K562 (cell line): ENCODE measurements around the gene ARSI.

Experiments
- CEBPB ChIP-seq: fragments of 450-650 bp; IDR thresholded peaks from 2 replicates; pipeline ENCODE4 v1.6.1; 2016; ENCODE audit warnings: missing genetic modification characterization, missing compliant biosample characterization
- CTCF ChIP-seq, 3 experiments: IDR thresholded peaks in 2 of 3; conservative IDR thresholded peaks in 1 of 3; 2 replicates each; pipeline ENCODE4 v1.5.1; 2011 to 2012; ENCODE audit warnings: low read length in 3 of 3, mild to moderate bottlenecking in 3 of 3, control low read depth in 2 of 3, improper control_type of control experiment in 1 of 3, inconsistent platforms in 1 of 3, low read depth in 1 of 3, mixed read lengths in 1 of 3, moderate library complexity in 1 of 3; ENCODE audit not compliant: insufficient read depth in 2 of 3
- EWSR1 ChIP-seq: fragments of 450-650 bp; IDR thresholded peaks from 2 replicates; pipeline ENCODE4 v1.6.1; 2018; ENCODE audit warnings: borderline replicate concordance, mild to moderate bottlenecking, low read depth, moderate library complexity; ENCODE audit not compliant: partially characterized antibody
- EZH2 ChIP-seq: IDR thresholded peaks from 2 replicates; pipeline ENCODE4 v1.6.1; 2012; ENCODE audit warnings: low read depth, mild to moderate bottlenecking, inconsistent platforms, low read length, borderline replicate concordance
- HEY1 ChIP-seq: fragments of 250-450 bp; sonication (Bioruptor Pico); IDR thresholded peaks from 2 replicates; pipeline ENCODE4 v1.5.0; 2020; ENCODE audit warnings: mild to moderate bottlenecking, moderate library complexity, borderline replicate concordance
- HNRNPK ChIP-seq: fragments of 200-400 bp; formaldehyde crosslinking; IDR thresholded peaks from one replicate; pipeline ENCODE4 v1.6.1; 2018; ENCODE audit warnings: mild to moderate bottlenecking, low read depth, low read length; ENCODE audit not compliant: poor library complexity, severe bottlenecking
- MYNN ChIP-seq, 2 experiments: sonication (generic); formaldehyde crosslinking in 1 of 2; IDR thresholded peaks; 2 replicates each; pipeline versions ENCODE4 v1.5.0 to v1.6.1; 2016 to 2020; ENCODE audit warnings: antibody characterized with exemption in 1 of 2, missing genetic modification reagents in 1 of 2
- ZNF23 ChIP-seq: fragments of 250-450 bp; sonication (Bioruptor Pico); IDR thresholded peaks from 2 replicates; pipeline ENCODE4 v1.4.0; 2020; ENCODE audit warnings: mild to moderate bottlenecking
- TF ChIP-seq, protein P1 (sequence below): sonication (generic); formaldehyde crosslinking; IDR thresholded peaks from 2 replicates; pipeline ENCODE4 v1.8.0; 2022; ENCODE audit warnings: mild to moderate bottlenecking, missing genetic modification reagents
- TF ChIP-seq, protein P2 (sequence below): sonication (generic); formaldehyde crosslinking; IDR thresholded peaks from 2 replicates; pipeline ENCODE4 v1.8.1; 2023; ENCODE audit warnings: mild to moderate bottlenecking, missing genetic modification reagents

DNA sequence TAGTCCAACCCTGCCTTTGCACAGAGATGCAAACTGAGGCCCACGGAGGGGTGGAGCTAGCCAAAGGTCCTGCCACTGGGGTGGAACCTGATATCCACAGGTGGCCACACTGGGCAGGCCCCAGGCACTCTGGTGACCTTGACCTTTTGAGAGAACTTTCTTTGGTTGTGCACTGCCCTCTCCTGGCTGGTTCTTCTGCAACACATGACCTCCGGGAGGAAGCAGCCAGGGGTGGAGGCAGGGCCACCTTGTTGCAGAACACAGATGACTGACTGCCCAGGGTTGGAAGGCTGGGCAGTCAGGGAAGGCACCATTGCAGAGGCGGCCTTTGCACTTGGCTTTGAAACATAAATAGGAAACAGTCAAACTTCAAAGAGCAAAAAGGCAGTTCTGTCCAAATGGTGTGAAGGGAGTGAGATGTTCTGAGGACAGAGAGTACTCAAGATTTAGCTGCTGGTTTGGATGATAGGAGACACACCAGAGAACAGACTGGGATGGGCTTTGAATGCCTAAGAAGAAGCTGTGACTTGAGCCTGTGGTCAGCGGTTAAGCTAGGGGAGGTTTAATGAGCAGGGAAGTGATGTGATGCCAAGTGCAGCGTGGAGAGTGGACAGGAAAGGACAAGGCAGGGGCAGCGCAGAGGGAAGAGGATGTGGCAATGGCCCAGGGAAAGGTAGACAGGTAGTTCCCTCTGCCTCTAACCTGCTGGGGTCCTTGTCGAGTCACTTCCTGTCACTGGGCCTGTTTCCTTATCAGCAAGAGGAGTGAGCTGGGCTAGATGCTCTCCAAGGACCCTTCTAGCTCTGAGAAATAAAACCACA lies 48.0 kb upstream of the ARSI start:
- TF ChIP-seq HEY1 (no peak), HNRNPK (no peak), MYNN (IDR thresholded peaks at IDR 0.05) (0 out of 2 replicates have a peak, but pooled peaks have one; percentile 20), MYNN (CRISPR knock-in tag; IDR thresholded peaks at IDR 0.05) (no peak), CTCF (IDR thresholded peaks at IDR 0.05 in 2 of 3, conservative IDR thresholded peaks at IDR 0.05 in 1 of 3; ENCODE audit: insufficient read depth in 2 of 3, low read depth in 1 of 3, low read length in 3 of 3) (peak; percentile 86 to 90 (median 87)), CEBPB (tag) (no peak), EWSR1 (no peak), EZH2 (no peak), ZNF23 (no peak)
- TF ChIP-seq, protein P1, sequence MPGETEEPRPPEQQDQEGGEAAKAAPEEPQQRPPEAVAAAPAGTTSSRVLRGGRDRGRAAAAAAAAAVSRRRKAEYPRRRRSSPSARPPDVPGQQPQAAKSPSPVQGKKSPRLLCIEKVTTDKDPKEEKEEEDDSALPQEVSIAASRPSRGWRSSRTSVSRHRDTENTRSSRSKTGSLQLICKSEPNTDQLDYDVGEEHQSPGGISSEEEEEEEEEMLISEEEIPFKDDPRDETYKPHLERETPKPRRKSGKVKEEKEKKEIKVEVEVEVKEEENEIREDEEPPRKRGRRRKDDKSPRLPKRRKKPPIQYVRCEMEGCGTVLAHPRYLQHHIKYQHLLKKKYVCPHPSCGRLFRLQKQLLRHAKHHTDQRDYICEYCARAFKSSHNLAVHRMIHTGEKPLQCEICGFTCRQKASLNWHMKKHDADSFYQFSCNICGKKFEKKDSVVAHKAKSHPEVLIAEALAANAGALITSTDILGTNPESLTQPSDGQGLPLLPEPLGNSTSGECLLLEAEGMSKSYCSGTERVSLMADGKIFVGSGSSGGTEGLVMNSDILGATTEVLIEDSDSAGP: no peak
- TF ChIP-seq, protein P2, sequence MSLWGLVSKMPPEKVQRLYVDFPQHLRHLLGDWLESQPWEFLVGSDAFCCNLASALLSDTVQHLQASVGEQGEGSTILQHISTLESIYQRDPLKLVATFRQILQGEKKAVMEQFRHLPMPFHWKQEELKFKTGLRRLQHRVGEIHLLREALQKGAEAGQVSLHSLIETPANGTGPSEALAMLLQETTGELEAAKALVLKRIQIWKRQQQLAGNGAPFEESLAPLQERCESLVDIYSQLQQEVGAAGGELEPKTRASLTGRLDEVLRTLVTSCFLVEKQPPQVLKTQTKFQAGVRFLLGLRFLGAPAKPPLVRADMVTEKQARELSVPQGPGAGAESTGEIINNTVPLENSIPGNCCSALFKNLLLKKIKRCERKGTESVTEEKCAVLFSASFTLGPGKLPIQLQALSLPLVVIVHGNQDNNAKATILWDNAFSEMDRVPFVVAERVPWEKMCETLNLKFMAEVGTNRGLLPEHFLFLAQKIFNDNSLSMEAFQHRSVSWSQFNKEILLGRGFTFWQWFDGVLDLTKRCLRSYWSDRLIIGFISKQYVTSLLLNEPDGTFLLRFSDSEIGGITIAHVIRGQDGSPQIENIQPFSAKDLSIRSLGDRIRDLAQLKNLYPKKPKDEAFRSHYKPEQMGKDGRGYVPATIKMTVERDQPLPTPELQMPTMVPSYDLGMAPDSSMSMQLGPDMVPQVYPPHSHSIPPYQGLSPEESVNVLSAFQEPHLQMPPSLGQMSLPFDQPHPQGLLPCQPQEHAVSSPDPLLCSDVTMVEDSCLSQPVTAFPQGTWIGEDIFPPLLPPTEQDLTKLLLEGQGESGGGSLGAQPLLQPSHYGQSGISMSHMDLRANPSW (CRISPR knock-in tag): no peak
